HepG2 (cell line): ENCODE data around the gene GPR33. TPM values are rescaled to one million over a fixed set of nuclear protein-coding genes. Genes with fewer than 3 reads are reported as not detected.

Experiments used
- DR1 ChIP-seq: sonication (generic); formaldehyde crosslinking; IDR thresholded peaks from 2 replicates; pipeline ENCODE4 v1.8.0; 2021; ENCODE audit warnings: mild to moderate bottlenecking, missing genetic modification reagents, inconsistent platforms
- JDP2 ChIP-seq: sonication (generic); formaldehyde crosslinking; IDR thresholded peaks from 2 replicates; pipeline ENCODE4 v1.8.1; 2022; ENCODE audit warnings: missing genetic modification reagents, borderline replicate concordance
- KDM4B ChIP-seq: sonication (generic); formaldehyde crosslinking; IDR thresholded peaks from 2 replicates; pipeline ENCODE4 v1.4.0; 2020; ENCODE audit warnings: missing genetic modification reagents
- MED8 ChIP-seq: sonication (generic); formaldehyde crosslinking; IDR thresholded peaks from 2 replicates; pipeline ENCODE4 v1.8.1; 2023; ENCODE audit warnings: mild to moderate bottlenecking, missing genetic modification reagents; ENCODE audit not compliant: insufficient replicate concordance
- MEIS1 ChIP-seq: sonication (generic); formaldehyde crosslinking; IDR thresholded peaks from 2 replicates; pipeline ENCODE4 v1.9.0; 2021; ENCODE audit warnings: mild to moderate bottlenecking, missing genetic modification reagents, moderate library complexity, borderline replicate concordance
- NR2F1 ChIP-seq, 2 experiments: fragments of 450-650 bp in 1 of 2; formaldehyde crosslinking in 1 of 2; IDR thresholded peaks; 2 replicates each; pipeline versions ENCODE4 v1.5.0 to v1.6.1; 2016 to 2020; ENCODE audit warnings: mild to moderate bottlenecking in 1 of 2, missing compliant biosample characterization in 1 of 2, missing genetic modification reagents in 1 of 2, moderate library complexity in 1 of 2
- PCBP1 ChIP-seq: fragments of 200-400 bp; formaldehyde crosslinking; IDR thresholded peaks from 2 replicates; pipeline ENCODE4 v1.6.1; 2017; ENCODE audit warnings: mild to moderate bottlenecking, low read depth, low read length, borderline replicate concordance
- RNF2 ChIP-seq: fragments of 450-650 bp; conservative IDR thresholded peaks from 2 replicates; pipeline ENCODE4 v1.6.1; 2016; ENCODE audit warnings: low read depth
- ZBTB43 ChIP-seq: sonication (generic); formaldehyde crosslinking; conservative IDR thresholded peaks from 2 replicates; pipeline ENCODE4 v1.4.0; 2020; ENCODE audit warnings: missing genetic modification reagents
- ZFP41 ChIP-seq: sonication (generic); formaldehyde crosslinking; IDR thresholded peaks from 2 replicates; pipeline ENCODE4 v1.4.0; 2020; ENCODE audit warnings: mild to moderate bottlenecking, missing genetic modification reagents, borderline replicate concordance
- ZFP82 ChIP-seq: sonication (generic); formaldehyde crosslinking; IDR thresholded peaks from 2 replicates; pipeline ENCODE4 v1.5.1; 2020; ENCODE audit warnings: mild to moderate bottlenecking, missing genetic modification reagents, borderline replicate concordance
- ZNF24 ChIP-seq: fragments of 450-650 bp; IDR thresholded peaks from 2 replicates; pipeline ENCODE4 v1.6.1; 2017; ENCODE audit warnings: antibody characterized with exemption, mild to moderate bottlenecking
- ZNF547 ChIP-seq: sonication (generic); formaldehyde crosslinking; IDR thresholded peaks from 2 replicates; pipeline ENCODE4 v1.5.1; 2020; ENCODE audit warnings: mild to moderate bottlenecking, missing genetic modification reagents
- ZNF589 ChIP-seq: sonication (generic); formaldehyde crosslinking; conservative IDR thresholded peaks from 2 replicates; pipeline ENCODE4 v1.8.0; 2022; ENCODE audit warnings: mild to moderate bottlenecking, moderate library complexity, missing genetic modification reagents
- ZNF841 ChIP-seq: sonication (generic); formaldehyde crosslinking; IDR thresholded peaks from 2 replicates; pipeline ENCODE4 v1.8.1; 2023; ENCODE audit warnings: missing genetic modification reagents, borderline replicate concordance
- polyA plus RNA-seq, 8 experiments: library from polyadenylated mRNA; depleted of rRNA in 3 of 8; stranded (reverse) in 7 of 8; unstranded in 1 of 8; fragments of >200 nt; fragmentation: Illumina TruSeq in 4 of 8; extraction: Trizol in 4 of 8; gene quantifications; 2 replicates each; pipeline versions ENCODE4 v1.2.1 to v1.2.3, GENCODE V29; 2011 to 2016; ENCODE audit warnings: low read depth in 4 of 8, missing spikeins in 1 of 8, mixed read lengths in 1 of 8; ENCODE audit not compliant: insufficient read depth in 1 of 8
- total RNA-seq, 5 experiments: library from RNA; depleted of rRNA; stranded (reverse); fragments of >200 nt; fragmentation: Illumina TruSeq; extraction: Trizol; gene quantifications; 2 replicates each; pipeline ENCODE4 v1.2.3, GENCODE V29; 2016; ENCODE audit warnings: low read depth in 1 of 5
- TF ChIP-seq, protein P1 (sequence below): IDR thresholded peaks from 2 replicates; pipeline ENCODE4 v1.6.1; 2016; ENCODE audit warnings: low read depth, missing genetic modification reagents, missing compliant biosample characterization
- TF ChIP-seq, protein P2 (sequence below): sonication (generic); formaldehyde crosslinking; IDR thresholded peaks from 2 replicates; pipeline ENCODE4 v1.5.1; 2020; ENCODE audit warnings: missing genetic modification reagents, mild to moderate bottlenecking, borderline replicate concordance

Gene GPR33
- total and polyA plus RNA-seq, 2 of the 13 experiments (the other 11 are each of a cell fraction or from before 2014, with no cell fraction given) = not detected

GRCh38 chr14:31456841-31457664 lies 30.8 kb downstream of the GPR33 start, which contains the start of gene DTD2 (continued):
- TF ChIP-seq, protein P1, sequence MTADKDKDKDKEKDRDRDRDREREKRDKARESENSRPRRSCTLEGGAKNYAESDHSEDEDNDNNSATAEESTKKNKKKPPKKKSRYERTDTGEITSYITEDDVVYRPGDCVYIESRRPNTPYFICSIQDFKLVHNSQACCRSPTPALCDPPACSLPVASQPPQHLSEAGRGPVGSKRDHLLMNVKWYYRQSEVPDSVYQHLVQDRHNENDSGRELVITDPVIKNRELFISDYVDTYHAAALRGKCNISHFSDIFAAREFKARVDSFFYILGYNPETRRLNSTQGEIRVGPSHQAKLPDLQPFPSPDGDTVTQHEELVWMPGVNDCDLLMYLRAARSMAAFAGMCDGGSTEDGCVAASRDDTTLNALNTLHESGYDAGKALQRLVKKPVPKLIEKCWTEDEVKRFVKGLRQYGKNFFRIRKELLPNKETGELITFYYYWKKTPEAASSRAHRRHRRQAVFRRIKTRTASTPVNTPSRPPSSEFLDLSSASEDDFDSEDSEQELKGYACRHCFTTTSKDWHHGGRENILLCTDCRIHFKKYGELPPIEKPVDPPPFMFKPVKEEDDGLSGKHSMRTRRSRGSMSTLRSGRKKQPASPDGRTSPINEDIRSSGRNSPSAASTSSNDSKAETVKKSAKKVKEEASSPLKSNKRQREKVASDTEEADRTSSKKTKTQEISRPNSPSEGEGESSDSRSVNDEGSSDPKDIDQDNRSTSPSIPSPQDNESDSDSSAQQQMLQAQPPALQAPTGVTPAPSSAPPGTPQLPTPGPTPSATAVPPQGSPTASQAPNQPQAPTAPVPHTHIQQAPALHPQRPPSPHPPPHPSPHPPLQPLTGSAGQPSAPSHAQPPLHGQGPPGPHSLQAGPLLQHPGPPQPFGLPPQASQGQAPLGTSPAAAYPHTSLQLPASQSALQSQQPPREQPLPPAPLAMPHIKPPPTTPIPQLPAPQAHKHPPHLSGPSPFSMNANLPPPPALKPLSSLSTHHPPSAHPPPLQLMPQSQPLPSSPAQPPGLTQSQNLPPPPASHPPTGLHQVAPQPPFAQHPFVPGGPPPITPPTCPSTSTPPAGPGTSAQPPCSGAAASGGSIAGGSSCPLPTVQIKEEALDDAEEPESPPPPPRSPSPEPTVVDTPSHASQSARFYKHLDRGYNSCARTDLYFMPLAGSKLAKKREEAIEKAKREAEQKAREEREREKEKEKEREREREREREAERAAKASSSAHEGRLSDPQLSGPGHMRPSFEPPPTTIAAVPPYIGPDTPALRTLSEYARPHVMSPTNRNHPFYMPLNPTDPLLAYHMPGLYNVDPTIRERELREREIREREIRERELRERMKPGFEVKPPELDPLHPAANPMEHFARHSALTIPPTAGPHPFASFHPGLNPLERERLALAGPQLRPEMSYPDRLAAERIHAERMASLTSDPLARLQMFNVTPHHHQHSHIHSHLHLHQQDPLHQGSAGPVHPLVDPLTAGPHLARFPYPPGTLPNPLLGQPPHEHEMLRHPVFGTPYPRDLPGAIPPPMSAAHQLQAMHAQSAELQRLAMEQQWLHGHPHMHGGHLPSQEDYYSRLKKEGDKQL = peak; percentile 83
- TF ChIP-seq ZNF547 (CRISPR knock-in tag) (peak; percentile 100), RNF2 (peak; percentile 97), JDP2 (CRISPR knock-in tag) (peak; percentile 89; the same call in 1 of the 2 replicates), ZNF24 (no peak; the same call in 1 of the 2 replicates), ZFP41 (CRISPR knock-in tag) (peak; percentile 100), MEIS1 (CRISPR knock-in tag) (peak; percentile 99), ZFP82 (CRISPR knock-in tag) (peak; percentile 100), MED8 (CRISPR knock-in tag) (peak; percentile 90), ZNF589 (CRISPR knock-in tag) (peak; percentile 99), NR2F1 (CRISPR knock-in tag; IDR thresholded peaks at IDR 0.05) (peak; percentile 64 to 73; a peak in 3 of 4 replicates), ZBTB43 (CRISPR knock-in tag) (peak; percentile 96), KDM4B (peak; percentile 92), DR1 (CRISPR knock-in tag) (peak; percentile 96; the same call in 1 of the 2 replicates), PCBP1 (0 out of 2 replicates have a peak, but pooled peaks have one; percentile 60), ZNF841 (CRISPR knock-in tag) (peak; percentile 84; the same call in 1 of the 2 replicates)
- TF ChIP-seq, protein P2, sequence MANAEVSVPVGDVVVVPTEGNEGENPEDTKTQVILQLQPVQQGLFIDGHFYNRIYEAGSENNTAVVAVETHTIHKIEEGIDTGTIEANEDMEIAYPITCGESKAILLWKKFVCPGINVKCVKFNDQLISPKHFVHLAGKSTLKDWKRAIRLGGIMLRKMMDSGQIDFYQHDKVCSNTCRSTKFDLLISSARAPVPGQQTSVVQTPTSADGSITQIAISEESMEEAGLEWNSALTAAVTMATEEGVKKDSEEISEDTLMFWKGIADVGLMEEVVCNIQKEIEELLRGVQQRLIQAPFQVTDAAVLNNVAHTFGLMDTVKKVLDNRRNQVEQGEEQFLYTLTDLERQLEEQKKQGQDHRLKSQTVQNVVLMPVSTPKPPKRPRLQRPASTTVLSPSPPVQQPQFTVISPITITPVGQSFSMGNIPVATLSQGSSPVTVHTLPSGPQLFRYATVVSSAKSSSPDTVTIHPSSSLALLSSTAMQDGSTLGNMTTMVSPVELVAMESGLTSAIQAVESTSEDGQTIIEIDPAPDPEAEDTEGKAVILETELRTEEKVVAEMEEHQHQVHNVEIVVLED (CRISPR knock-in tag) = peak; percentile 94
